Panc1 (cell line): ENCODE data around the gene MBD3L2.

Source experiments
- POLR2AphosphoS5 ChIP-seq: IDR thresholded peaks from 2 replicates; pipeline ENCODE4 v1.6.1; 2012; ENCODE audit warnings: mild to moderate bottlenecking, low read depth, low read length, moderate library complexity
- TF ChIP-seq, protein P1 (sequence below): fragments of 450-650 bp; IDR thresholded peaks from 2 replicates; pipeline ENCODE4 v1.5.1; 2017; ENCODE audit warnings: mild to moderate bottlenecking
- TF ChIP-seq, protein P2 (sequence below), 2 experiments: IDR thresholded peaks; 2 replicates each; pipeline ENCODE4 v1.6.1; 2011 to 2012; ENCODE audit warnings: low read depth in 2 of 2, control low read depth in 1 of 2, low read length in 1 of 2, mild to moderate bottlenecking in 1 of 2, moderate library complexity in 1 of 2; ENCODE audit not compliant: insufficient read depth in 1 of 2

DNA sequence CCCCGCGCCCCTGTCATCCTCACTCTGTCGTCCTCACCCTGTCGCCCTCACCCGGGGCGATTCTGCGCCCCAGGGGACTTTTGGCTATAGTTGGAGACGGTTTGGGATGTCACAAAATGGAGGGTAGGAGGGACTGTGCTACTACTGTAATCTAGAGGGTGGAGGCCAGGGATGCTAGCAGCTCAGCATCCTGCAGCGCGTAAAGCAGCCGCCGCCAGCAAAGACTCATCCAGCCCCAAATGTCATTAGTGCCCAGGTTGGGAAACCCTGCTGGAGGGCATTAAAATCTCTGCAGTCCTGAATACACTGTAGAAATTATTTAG, 20.7 kb downstream of the MBD3L2 start:
- TF ChIP-seq, protein P1, sequence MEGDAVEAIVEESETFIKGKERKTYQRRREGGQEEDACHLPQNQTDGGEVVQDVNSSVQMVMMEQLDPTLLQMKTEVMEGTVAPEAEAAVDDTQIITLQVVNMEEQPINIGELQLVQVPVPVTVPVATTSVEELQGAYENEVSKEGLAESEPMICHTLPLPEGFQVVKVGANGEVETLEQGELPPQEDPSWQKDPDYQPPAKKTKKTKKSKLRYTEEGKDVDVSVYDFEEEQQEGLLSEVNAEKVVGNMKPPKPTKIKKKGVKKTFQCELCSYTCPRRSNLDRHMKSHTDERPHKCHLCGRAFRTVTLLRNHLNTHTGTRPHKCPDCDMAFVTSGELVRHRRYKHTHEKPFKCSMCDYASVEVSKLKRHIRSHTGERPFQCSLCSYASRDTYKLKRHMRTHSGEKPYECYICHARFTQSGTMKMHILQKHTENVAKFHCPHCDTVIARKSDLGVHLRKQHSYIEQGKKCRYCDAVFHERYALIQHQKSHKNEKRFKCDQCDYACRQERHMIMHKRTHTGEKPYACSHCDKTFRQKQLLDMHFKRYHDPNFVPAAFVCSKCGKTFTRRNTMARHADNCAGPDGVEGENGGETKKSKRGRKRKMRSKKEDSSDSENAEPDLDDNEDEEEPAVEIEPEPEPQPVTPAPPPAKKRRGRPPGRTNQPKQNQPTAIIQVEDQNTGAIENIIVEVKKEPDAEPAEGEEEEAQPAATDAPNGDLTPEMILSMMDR, result no peak
- TF ChIP-seq, protein P2, sequence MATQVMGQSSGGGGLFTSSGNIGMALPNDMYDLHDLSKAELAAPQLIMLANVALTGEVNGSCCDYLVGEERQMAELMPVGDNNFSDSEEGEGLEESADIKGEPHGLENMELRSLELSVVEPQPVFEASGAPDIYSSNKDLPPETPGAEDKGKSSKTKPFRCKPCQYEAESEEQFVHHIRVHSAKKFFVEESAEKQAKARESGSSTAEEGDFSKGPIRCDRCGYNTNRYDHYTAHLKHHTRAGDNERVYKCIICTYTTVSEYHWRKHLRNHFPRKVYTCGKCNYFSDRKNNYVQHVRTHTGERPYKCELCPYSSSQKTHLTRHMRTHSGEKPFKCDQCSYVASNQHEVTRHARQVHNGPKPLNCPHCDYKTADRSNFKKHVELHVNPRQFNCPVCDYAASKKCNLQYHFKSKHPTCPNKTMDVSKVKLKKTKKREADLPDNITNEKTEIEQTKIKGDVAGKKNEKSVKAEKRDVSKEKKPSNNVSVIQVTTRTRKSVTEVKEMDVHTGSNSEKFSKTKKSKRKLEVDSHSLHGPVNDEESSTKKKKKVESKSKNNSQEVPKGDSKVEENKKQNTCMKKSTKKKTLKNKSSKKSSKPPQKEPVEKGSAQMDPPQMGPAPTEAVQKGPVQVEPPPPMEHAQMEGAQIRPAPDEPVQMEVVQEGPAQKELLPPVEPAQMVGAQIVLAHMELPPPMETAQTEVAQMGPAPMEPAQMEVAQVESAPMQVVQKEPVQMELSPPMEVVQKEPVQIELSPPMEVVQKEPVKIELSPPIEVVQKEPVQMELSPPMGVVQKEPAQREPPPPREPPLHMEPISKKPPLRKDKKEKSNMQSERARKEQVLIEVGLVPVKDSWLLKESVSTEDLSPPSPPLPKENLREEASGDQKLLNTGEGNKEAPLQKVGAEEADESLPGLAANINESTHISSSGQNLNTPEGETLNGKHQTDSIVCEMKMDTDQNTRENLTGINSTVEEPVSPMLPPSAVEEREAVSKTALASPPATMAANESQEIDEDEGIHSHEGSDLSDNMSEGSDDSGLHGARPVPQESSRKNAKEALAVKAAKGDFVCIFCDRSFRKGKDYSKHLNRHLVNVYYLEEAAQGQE (IDR thresholded peaks at IDR 0.05; ENCODE audit: insufficient read depth in 1 of 2, low read depth in 2 of 2, low read length in 1 of 2), result no peak
- no peak for TF ChIP-seq POLR2AphosphoS5
